ENCODE results near the gene CACNG7.

DNA sequence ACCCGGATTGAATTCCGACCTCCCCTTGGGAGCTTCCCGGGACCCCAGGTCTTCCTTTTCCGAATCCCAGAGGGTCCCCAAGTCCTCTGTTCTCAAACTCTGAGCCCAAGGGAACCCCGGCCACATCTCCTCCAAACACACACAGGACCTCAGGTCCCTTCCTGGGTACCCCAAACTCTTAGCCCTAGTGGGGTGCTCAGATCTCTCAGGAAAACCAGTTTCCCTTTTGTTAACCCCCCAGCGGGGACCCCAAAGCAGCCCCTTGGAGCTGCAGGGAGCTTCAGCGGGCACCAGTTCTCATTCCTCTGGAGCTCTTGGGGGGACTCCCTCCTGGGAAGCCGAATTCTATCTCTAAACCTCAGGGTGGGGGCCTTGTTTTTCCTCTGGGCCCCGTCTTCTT, 83.1 kb downstream of the CACNG7 start:
- TF ChIP-seq, protein P1, sequence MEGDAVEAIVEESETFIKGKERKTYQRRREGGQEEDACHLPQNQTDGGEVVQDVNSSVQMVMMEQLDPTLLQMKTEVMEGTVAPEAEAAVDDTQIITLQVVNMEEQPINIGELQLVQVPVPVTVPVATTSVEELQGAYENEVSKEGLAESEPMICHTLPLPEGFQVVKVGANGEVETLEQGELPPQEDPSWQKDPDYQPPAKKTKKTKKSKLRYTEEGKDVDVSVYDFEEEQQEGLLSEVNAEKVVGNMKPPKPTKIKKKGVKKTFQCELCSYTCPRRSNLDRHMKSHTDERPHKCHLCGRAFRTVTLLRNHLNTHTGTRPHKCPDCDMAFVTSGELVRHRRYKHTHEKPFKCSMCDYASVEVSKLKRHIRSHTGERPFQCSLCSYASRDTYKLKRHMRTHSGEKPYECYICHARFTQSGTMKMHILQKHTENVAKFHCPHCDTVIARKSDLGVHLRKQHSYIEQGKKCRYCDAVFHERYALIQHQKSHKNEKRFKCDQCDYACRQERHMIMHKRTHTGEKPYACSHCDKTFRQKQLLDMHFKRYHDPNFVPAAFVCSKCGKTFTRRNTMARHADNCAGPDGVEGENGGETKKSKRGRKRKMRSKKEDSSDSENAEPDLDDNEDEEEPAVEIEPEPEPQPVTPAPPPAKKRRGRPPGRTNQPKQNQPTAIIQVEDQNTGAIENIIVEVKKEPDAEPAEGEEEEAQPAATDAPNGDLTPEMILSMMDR (conservative IDR thresholded peaks at IDR 0.05; ENCODE audit: low read length): no peak
- no peak for TF ChIP-seq EZH2phosphoT487 (IDR thresholded peaks at IDR 0.05; ENCODE audit: borderline replicate concordance)
